ENCODE results near the gene BMAL1. TPM values are rescaled to one million over a fixed set of nuclear protein-coding genes. Genes with fewer than 3 reads are reported as not detected.

Gene BMAL1
- total RNA-seq, 1 experiment from 2014 or later = 8.3 TPM

- Mint-ChIP-seq H3K9me3 (peaks cover 45% of the 10 kb centered on the region), H3K4me3 (no peak overlapping the region), H3K4me1 (peaks cover 15% of the 10 kb centered on the region), H3K36me3 (peaks cover 32% of the 10 kb centered on the region), H3K27ac (no peak overlapping the region), H3K27me3 (ENCODE audit: low read depth) (no peaks in the 10 kb centered on the region)
- TF ChIP-seq RORB (CRISPR knock-in tag; IDR thresholded peaks at IDR 0.05) = no peak
- TF ChIP-seq NFYB (CRISPR knock-in tag; conservative IDR thresholded peaks at IDR 0.05; ENCODE audit: low read depth) = no peak
- no peak for TF ChIP-seq ZNF281 (CRISPR knock-in tag; IDR thresholded peaks at IDR 0.05)
- TF ChIP-seq HMGA2 (CRISPR knock-in tag; IDR thresholded peaks at IDR 0.05) = no peak
- ChIA-PET POLR2A (no interaction called here), CTCF (no interaction called here)
- ATAC-seq (no peak), DNase-seq (ENCODE audit: low spot score) (no peak)
These were observed 152.2 kb downstream of the BMAL1 start for GRCh38 chr11:13429836-13430235.

GRCh38 chr11:13433437-13433836 is 155.8 kb downstream of the BMAL1 start:
- ChIA-PET POLR2A (no interaction called here), CTCF (interaction anchor here (1.2 kb wide), 1 partner anchor 79 kb away, joined by 3 read pairs; no protein-coding TSS in a partner anchor)
- ATAC-seq (no peak), DNase-seq (ENCODE audit: low spot score) (no peak)
- Mint-ChIP-seq H3K27ac (no peak overlapping the region), H3K36me3 (peaks cover 16% of the 10 kb centered on the region), H3K9me3 (peaks cover 19% of the 10 kb centered on the region), H3K27me3 (ENCODE audit: low read depth) (no peaks in the 10 kb centered on the region), H3K4me3 (no peak overlapping the region), H3K4me1 (peaks cover 38% of the 10 kb centered on the region)
- TF ChIP-seq ZNF121 (CRISPR knock-in tag; IDR thresholded peaks at IDR 0.05) = no peak
- no peak for TF ChIP-seq ZNF396 (CRISPR knock-in tag; IDR thresholded peaks at IDR 0.05; ENCODE audit: borderline replicate concordance)
- no peak for TF ChIP-seq FOXJ3 (CRISPR knock-in tag; IDR thresholded peaks at IDR 0.05; ENCODE audit: borderline replicate concordance)
- TF ChIP-seq, protein P1, sequence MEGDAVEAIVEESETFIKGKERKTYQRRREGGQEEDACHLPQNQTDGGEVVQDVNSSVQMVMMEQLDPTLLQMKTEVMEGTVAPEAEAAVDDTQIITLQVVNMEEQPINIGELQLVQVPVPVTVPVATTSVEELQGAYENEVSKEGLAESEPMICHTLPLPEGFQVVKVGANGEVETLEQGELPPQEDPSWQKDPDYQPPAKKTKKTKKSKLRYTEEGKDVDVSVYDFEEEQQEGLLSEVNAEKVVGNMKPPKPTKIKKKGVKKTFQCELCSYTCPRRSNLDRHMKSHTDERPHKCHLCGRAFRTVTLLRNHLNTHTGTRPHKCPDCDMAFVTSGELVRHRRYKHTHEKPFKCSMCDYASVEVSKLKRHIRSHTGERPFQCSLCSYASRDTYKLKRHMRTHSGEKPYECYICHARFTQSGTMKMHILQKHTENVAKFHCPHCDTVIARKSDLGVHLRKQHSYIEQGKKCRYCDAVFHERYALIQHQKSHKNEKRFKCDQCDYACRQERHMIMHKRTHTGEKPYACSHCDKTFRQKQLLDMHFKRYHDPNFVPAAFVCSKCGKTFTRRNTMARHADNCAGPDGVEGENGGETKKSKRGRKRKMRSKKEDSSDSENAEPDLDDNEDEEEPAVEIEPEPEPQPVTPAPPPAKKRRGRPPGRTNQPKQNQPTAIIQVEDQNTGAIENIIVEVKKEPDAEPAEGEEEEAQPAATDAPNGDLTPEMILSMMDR (IDR thresholded peaks at IDR 0.05) = no peak
- no peak for TF ChIP-seq ETV6 (CRISPR knock-in tag; IDR thresholded peaks at IDR 0.05)
- TF ChIP-seq RORB (CRISPR knock-in tag; IDR thresholded peaks at IDR 0.05) = no peak
- no peak for TF ChIP-seq ZNF671 (CRISPR knock-in tag; IDR thresholded peaks at IDR 0.05)
- no peak for TF ChIP-seq ZNF532 (CRISPR knock-in tag; IDR thresholded peaks at IDR 0.05; ENCODE audit: borderline replicate concordance)
- TF ChIP-seq GABPB1 (CRISPR knock-in tag; IDR thresholded peaks at IDR 0.05) = no peak
- TF ChIP-seq MXD4 (CRISPR knock-in tag; IDR thresholded peaks at IDR 0.05; ENCODE audit: borderline replicate concordance) = no peak
- TF ChIP-seq, protein P2, sequence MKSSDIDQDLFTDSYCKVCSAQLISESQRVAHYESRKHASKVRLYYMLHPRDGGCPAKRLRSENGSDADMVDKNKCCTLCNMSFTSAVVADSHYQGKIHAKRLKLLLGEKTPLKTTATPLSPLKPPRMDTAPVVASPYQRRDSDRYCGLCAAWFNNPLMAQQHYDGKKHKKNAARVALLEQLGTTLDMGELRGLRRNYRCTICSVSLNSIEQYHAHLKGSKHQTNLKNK (CRISPR knock-in tag; IDR thresholded peaks at IDR 0.05) = no peak
- no peak for TF ChIP-seq ZNF219 (CRISPR knock-in tag; IDR thresholded peaks at IDR 0.05; ENCODE audit: borderline replicate concordance)
- TF ChIP-seq ZBTB21 (CRISPR knock-in tag; IDR thresholded peaks at IDR 0.05; ENCODE audit: borderline replicate concordance) = no peak
- no peak for TF ChIP-seq NFATC4 (CRISPR knock-in tag; IDR thresholded peaks at IDR 0.05)
- TF ChIP-seq KAT7 (CRISPR knock-in tag; IDR thresholded peaks at IDR 0.05; ENCODE audit: borderline replicate concordance) = no peak
- TF ChIP-seq JUN (CRISPR knock-in tag; IDR thresholded peaks at IDR 0.05) = no peak
- no peak for TF ChIP-seq NR1H2 (CRISPR knock-in tag; IDR thresholded peaks at IDR 0.05)

All from WTC11 (cell line).